ENCODE results near the gene IL1RAP.

DNA sequence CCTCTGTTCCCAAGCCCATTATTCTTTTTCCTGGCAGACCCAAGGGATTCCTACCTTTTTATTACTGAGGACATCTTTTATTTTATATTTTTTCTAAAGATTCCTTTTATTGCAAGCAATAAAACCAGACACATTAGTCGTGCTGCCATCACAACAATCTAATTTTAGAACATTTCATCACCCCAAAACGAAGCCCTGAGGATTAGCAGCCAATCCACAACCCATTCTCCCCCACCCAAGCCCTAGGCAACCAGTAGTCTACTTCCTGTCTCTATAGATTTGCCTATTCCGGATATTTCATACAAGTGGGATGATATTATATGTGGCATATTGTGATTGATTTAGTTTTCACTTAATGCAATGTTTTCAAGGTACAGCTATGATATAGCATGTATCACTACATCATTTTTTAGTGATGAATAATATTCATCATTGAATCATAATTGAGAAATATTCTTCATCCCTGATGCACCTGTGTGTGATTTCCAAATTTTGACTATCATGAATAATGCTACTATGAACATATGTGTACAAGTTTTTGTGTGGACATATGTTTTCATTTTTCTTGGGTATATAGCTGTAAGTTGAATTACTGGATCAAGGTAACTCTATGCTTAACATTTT lies 65.7 kb downstream of the IL1RAP start:
- TF ChIP-seq, protein P1, sequence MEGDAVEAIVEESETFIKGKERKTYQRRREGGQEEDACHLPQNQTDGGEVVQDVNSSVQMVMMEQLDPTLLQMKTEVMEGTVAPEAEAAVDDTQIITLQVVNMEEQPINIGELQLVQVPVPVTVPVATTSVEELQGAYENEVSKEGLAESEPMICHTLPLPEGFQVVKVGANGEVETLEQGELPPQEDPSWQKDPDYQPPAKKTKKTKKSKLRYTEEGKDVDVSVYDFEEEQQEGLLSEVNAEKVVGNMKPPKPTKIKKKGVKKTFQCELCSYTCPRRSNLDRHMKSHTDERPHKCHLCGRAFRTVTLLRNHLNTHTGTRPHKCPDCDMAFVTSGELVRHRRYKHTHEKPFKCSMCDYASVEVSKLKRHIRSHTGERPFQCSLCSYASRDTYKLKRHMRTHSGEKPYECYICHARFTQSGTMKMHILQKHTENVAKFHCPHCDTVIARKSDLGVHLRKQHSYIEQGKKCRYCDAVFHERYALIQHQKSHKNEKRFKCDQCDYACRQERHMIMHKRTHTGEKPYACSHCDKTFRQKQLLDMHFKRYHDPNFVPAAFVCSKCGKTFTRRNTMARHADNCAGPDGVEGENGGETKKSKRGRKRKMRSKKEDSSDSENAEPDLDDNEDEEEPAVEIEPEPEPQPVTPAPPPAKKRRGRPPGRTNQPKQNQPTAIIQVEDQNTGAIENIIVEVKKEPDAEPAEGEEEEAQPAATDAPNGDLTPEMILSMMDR (IDR thresholded peaks at IDR 0.05) = no peak
- TF ChIP-seq POLR2AphosphoS5 (IDR thresholded peaks at IDR 0.05) (no peak), POLR2A (IDR thresholded peaks at IDR 0.05) (no peak)

Data from sigmoid colon (tissue), 4 donors.